Measurements from ENCODE around the gene CDR2. TPM values are rescaled to one million over a fixed set of nuclear protein-coding genes. Genes with fewer than 3 reads are reported as not detected.

Gene CDR2
- total and polyA plus RNA-seq, 3 donors from 2014 or later, result 56.8 to 133 (median 63.7) TPM

DNA sequence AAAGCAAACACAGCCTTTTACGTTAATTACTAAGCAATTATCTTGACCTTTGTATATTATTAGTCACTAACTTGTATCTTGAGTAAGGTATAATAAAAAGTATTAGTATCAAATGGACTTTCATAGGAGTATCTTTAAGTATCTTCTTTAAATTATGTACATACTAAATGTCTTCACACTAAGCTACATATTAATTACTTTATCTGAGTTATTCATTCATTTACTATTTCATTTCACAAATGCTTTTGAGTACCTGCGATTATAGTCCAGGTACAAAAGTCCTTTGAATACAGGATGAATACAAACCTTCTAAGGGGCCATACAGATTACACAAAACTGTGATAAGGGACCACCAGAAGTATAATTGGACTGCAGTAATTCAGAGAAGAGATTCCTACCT, 33.1 kb upstream of the CDR2 start:
- no peaks in the 10 kb centered on the region for H3K36me3 ChIP-seq (ENCODE audit: low read depth, missing control alignments)
- 83 to 97% methylated on average over 2 of the region's 2 CpGs for WGBS, 2 donors
- no peak overlapping the region for H3K27ac ChIP-seq
- no peak overlapping the region for H3K4me3 ChIP-seq
- H3K9me3 ChIP-seq, result no peaks in the 10 kb centered on the region
- no peak for TF ChIP-seq POLR2A (IDR thresholded peaks at IDR 0.05)
- TF ChIP-seq CTCF (IDR thresholded peaks at IDR 0.05), result no peak
- DNase-seq, result no peak
- H3K27me3 ChIP-seq, result no peaks in the 10 kb centered on the region
- H3K4me1 ChIP-seq, result no peaks in the 10 kb centered on the region
- intact Hi-C loops (cut with DNase I; ENCODE audit: low total_unique reads), result no loop called here

GRCh38 chr16:22402191-22402590, 27.8 kb upstream of the CDR2 start:
- Histone ChIP-seq H3K27ac (no peak overlapping the region), H3K4me3 (no peak overlapping the region), H3K4me1 (no peaks in the 10 kb centered on the region), H3K9me3 (no peaks in the 10 kb centered on the region), H3K36me3 (ENCODE audit: low read depth, missing control alignments) (no peaks in the 10 kb centered on the region), H3K27me3 (no peaks in the 10 kb centered on the region)
- TF ChIP-seq CTCF (IDR thresholded peaks at IDR 0.05), result no peak
- no peak for DNase-seq
- intact Hi-C loops (cut with DNase I; ENCODE audit: low total_unique reads), result no loop called here

GRCh38 chr16:22400900-22401299, 26.5 kb upstream of the CDR2 start:
- DNase-seq, result no peak
- intact Hi-C loops (cut with DNase I; ENCODE audit: low total_unique reads), result no loop called here
- WGBS, 2 donors, result 88 to 93% methylated on average over 3 of the region's 3 CpGs

GRCh38 chr16:22397931-22398330, 23.5 kb upstream of the CDR2 start:
- H3K27me3 ChIP-seq, result no peaks in the 10 kb centered on the region
- H3K27ac ChIP-seq, result no peak overlapping the region
- intact Hi-C loops (cut with DNase I; ENCODE audit: low total_unique reads), result no loop called here
- H3K36me3 ChIP-seq (ENCODE audit: low read depth, missing control alignments), result no peaks in the 10 kb centered on the region
- no peaks in the 10 kb centered on the region for H3K4me1 ChIP-seq
- no peak for DNase-seq
- H3K4me3 ChIP-seq, result no peak overlapping the region
- TF ChIP-seq CTCF (IDR thresholded peaks at IDR 0.05) (no peak), POLR2A (IDR thresholded peaks at IDR 0.05) (no peak)
- no peaks in the 10 kb centered on the region for H3K9me3 ChIP-seq

More at GRCh38 chr16:22400900-22401299, 26.5 kb upstream of the CDR2 start:
- no peaks in the 10 kb centered on the region for H3K36me3 ChIP-seq (ENCODE audit: low read depth, missing control alignments)
- no peaks in the 10 kb centered on the region for H3K27me3 ChIP-seq
- H3K27ac ChIP-seq, result no peak overlapping the region
- H3K9me3 ChIP-seq, result no peaks in the 10 kb centered on the region
- no peak overlapping the region for H3K4me3 ChIP-seq
- no peak for TF ChIP-seq POLR2A (IDR thresholded peaks at IDR 0.05)
- TF ChIP-seq CTCF (IDR thresholded peaks at IDR 0.05), result no peak
- no peaks in the 10 kb centered on the region for H3K4me1 ChIP-seq

- DNase-seq, result no peak
- no peaks in the 10 kb centered on the region for H3K4me1 ChIP-seq
- no peak for TF ChIP-seq CTCF (IDR thresholded peaks at IDR 0.05)
- TF ChIP-seq POLR2A (IDR thresholded peaks at IDR 0.05), result no peak
- H3K27me3 ChIP-seq, result no peaks in the 10 kb centered on the region
- 72 to 88% methylated on average over 1 of the region's 1 CpG for WGBS, 2 donors
- H3K9me3 ChIP-seq, result no peaks in the 10 kb centered on the region
- H3K27ac ChIP-seq, result no peak overlapping the region
- no peaks in the 10 kb centered on the region for H3K36me3 ChIP-seq (ENCODE audit: low read depth, missing control alignments)
- H3K4me3 ChIP-seq, result no peak overlapping the region
- intact Hi-C loops (cut with DNase I; ENCODE audit: low total_unique reads), result no loop called here
Observed at GRCh38 chr16:22397464-22397863, 23.0 kb upstream of the CDR2 start.
